Tibial artery (tissue), 4 donors: ENCODE measurements around the gene SECISBP2.

Experiments
- DNase-seq, 2 donors: peaks; one replicate each; pipeline ENCODE4 v3.0.0-alpha.2; 2019
- H3K27ac ChIP-seq, 2 donors: fragments of 200-600 bp; sonication (generic) in 1 of 2; 1 replicate in 1 of 2; 2 replicates in 1 of 2; pipeline ENCODE4 v1.5.1; 2018 to 2019; ENCODE audit warnings: mild to moderate bottlenecking in 1 of 2
- H3K27me3 ChIP-seq, 2 donors: fragments of 200-600 bp; sonication (generic) in 1 of 2; one replicate each; pipeline versions ENCODE4 v1.5.1 to v1.6.0; 2016 to 2019
- H3K36me3 ChIP-seq, 3 donors: fragments of 200-600 bp; sonication (generic) in 2 of 3; one replicate each; pipeline ENCODE4 v1.5.1; 2016 to 2019; ENCODE audit warnings: mild to moderate bottlenecking in 2 of 3
- H3K4me1 ChIP-seq, 4 donors: fragments of 200-600 bp; sonication (generic) in 2 of 4; 1 replicate in 3 of 4; 2 replicates in 1 of 4; pipeline ENCODE4 v1.5.1; 2016 to 2019
- H3K4me3 ChIP-seq, 2 donors: fragments of 200-600 bp; sonication (generic) in 1 of 2; 1 replicate in 1 of 2; 2 replicates in 1 of 2; pipeline ENCODE4 v1.5.1; 2018 to 2019; ENCODE audit warnings: mild to moderate bottlenecking in 2 of 2
- H3K9me3 ChIP-seq, 3 donors: fragments of 200-600 bp; sonication (generic) in 1 of 3; one replicate each; pipeline ENCODE4 v1.5.1; 2016 to 2019
- CTCF ChIP-seq, 2 experiments: fragments of 200-600 bp in 1 of 2; fragments of 450-650 bp in 1 of 2; IDR thresholded peaks; one replicate each; pipeline ENCODE4 v1.5.1; 2017 to 2019; ENCODE audit warnings: antibody characterized with exemption in 2 of 2, mild to moderate bottlenecking in 1 of 2, moderate library complexity in 1 of 2
- intact Hi-C: fragments of 100-400 bp; cut with DNase I; formaldehyde crosslinking; loops from one replicate; pipeline ENCODE4 v1.15.0; 2023; ENCODE audit warnings: low total_unique reads

SECISBP2 gene

GRCh38 chr9:89372979-89373378 lies 54.7 kb downstream of the SECISBP2 start:
- no peak for DNase-seq
- H3K9me3 ChIP-seq, result no peaks in the 10 kb centered on the region
- H3K4me3 ChIP-seq, result no peak overlapping the region
- no peak for TF ChIP-seq CTCF (IDR thresholded peaks at IDR 0.05)
- H3K4me1 ChIP-seq, result no peaks in the 10 kb centered on the region
- no peak overlapping the region for H3K27ac ChIP-seq
- H3K36me3 ChIP-seq, result peaks cover 0 to 13% (median 5%) of the 10 kb centered on the region in 3 donors
- intact Hi-C loops, result no loop called here
- no peaks in the 10 kb centered on the region for H3K27me3 ChIP-seq

GRCh38 chr9:89374176-89374575 lies 55.9 kb downstream of the SECISBP2 start:
- Histone ChIP-seq H3K27ac (no peak overlapping the region), H3K4me1 (no peaks in the 10 kb centered on the region), H3K4me3 (no peak overlapping the region), H3K36me3 (peaks cover 0 to 23% (median 12%) of the 10 kb centered on the region in 3 donors), H3K27me3 (no peaks in the 10 kb centered on the region), H3K9me3 (no peaks in the 10 kb centered on the region)
- DNase-seq, result no peak
- intact Hi-C loops, result no loop called here
- TF ChIP-seq CTCF (IDR thresholded peaks at IDR 0.05), result no peak

- Histone ChIP-seq H3K27me3 (no peaks in the 10 kb centered on the region), H3K27ac (no peak overlapping the region), H3K9me3 (no peaks in the 10 kb centered on the region), H3K4me1 (no peaks in the 10 kb centered on the region), H3K4me3 (no peak overlapping the region), H3K36me3 (peaks cover 0 to 29% (median 14%) of the 10 kb centered on the region in 3 donors)
- intact Hi-C loops, result no loop called here
- no peak for DNase-seq
- no peak for TF ChIP-seq CTCF (IDR thresholded peaks at IDR 0.05)
Observed at GRCh38 chr9:89375191-89375760, 57.0 kb downstream of the SECISBP2 start.

- Histone ChIP-seq H3K27ac (no peak overlapping the region), H3K4me3 (no peak overlapping the region), H3K4me1 (no peaks in the 10 kb centered on the region), H3K9me3 (no peaks in the 10 kb centered on the region), H3K27me3 (no peaks in the 10 kb centered on the region), H3K36me3 (peaks cover 0 to 39% (median 14%) of the 10 kb centered on the region in 3 donors)
- no peak for TF ChIP-seq CTCF (IDR thresholded peaks at IDR 0.05)
- intact Hi-C loops, result no loop called here
- DNase-seq, result no peak
Observed at GRCh38 chr9:89376286-89376685, 58.0 kb downstream of the SECISBP2 start.

GRCh38 chr9:89376741-89377351 lies 58.5 kb downstream of the SECISBP2 start:
- Histone ChIP-seq H3K4me1 (no peaks in the 10 kb centered on the region), H3K27ac (no peak overlapping the region), H3K27me3 (no peaks in the 10 kb centered on the region), H3K9me3 (no peaks in the 10 kb centered on the region), H3K4me3 (no peak overlapping the region), H3K36me3 (peaks cover 0 to 43% (median 14%) of the 10 kb centered on the region in 3 donors)
- intact Hi-C loops, result no loop called here
- TF ChIP-seq CTCF (IDR thresholded peaks at IDR 0.05), result no peak
- no peak for DNase-seq
